B cell (primary cell): Measurements from ENCODE around the gene ARL5A.

Experiments used
- EZH2 ChIP-seq: IDR thresholded peaks from 2 replicates; pipeline ENCODE4 v1.6.1; 2012; ENCODE audit warnings: borderline replicate concordance, low read depth, mild to moderate bottlenecking, moderate library complexity, low read length; ENCODE audit not compliant: insufficient read depth, poor library complexity, severe bottlenecking
- TF ChIP-seq, protein P1 (sequence below): fragments of 200-600 bp; IDR thresholded peaks from one replicate; pipeline ENCODE4 v1.8.0; 2022; ENCODE audit warnings: antibody characterized with exemption, mild to moderate bottlenecking

GRCh38 chr2:151826737-151827157, 1.5 kb downstream of the ARL5A start:
- TF ChIP-seq, protein P1, sequence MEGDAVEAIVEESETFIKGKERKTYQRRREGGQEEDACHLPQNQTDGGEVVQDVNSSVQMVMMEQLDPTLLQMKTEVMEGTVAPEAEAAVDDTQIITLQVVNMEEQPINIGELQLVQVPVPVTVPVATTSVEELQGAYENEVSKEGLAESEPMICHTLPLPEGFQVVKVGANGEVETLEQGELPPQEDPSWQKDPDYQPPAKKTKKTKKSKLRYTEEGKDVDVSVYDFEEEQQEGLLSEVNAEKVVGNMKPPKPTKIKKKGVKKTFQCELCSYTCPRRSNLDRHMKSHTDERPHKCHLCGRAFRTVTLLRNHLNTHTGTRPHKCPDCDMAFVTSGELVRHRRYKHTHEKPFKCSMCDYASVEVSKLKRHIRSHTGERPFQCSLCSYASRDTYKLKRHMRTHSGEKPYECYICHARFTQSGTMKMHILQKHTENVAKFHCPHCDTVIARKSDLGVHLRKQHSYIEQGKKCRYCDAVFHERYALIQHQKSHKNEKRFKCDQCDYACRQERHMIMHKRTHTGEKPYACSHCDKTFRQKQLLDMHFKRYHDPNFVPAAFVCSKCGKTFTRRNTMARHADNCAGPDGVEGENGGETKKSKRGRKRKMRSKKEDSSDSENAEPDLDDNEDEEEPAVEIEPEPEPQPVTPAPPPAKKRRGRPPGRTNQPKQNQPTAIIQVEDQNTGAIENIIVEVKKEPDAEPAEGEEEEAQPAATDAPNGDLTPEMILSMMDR: no peak
- no peak for TF ChIP-seq EZH2
